SK-N-SH treated with all-trans-retinoic acid at 6 μM for 48 hours (cell line): ENCODE measurements around the gene EXOSC9.

Experiments
- ATAC-seq: fragments of 200-7000 bp; cut with Tn5 transposase; 3 replicates; pipeline ENCODE4 v1.9.1; 2020; ENCODE audit warnings: mild to moderate bottlenecking, moderate library complexity
- ARNTL ChIP-seq: fragments of 450-650 bp; formaldehyde crosslinking; IDR thresholded peaks from 2 replicates; pipeline ENCODE4 v1.5.0; 2020; ENCODE audit warnings: low read depth, mild to moderate bottlenecking, moderate library complexity, borderline replicate concordance
- BACH2 ChIP-seq: fragments of 250-450 bp; sonication (Bioruptor Pico); IDR thresholded peaks from 2 replicates; pipeline ENCODE4 v1.9.0; 2021; ENCODE audit warnings: mild to moderate bottlenecking, borderline replicate concordance
- CSDC2 ChIP-seq: fragments of 250-450 bp; sonication (Bioruptor Pico); IDR thresholded peaks from 2 replicates; pipeline ENCODE4 v1.5.0; 2020; ENCODE audit warnings: mild to moderate bottlenecking, moderate library complexity
- ESRRG ChIP-seq: fragments of 250-450 bp; sonication (Bioruptor Pico); IDR thresholded peaks from 2 replicates; pipeline ENCODE4 v1.6.1; 2021; ENCODE audit warnings: mild to moderate bottlenecking
- GLIS3 ChIP-seq: fragments of 250-450 bp; sonication (Bioruptor Pico); IDR thresholded peaks from 2 replicates; pipeline ENCODE4 v1.5.0; 2020; ENCODE audit warnings: mild to moderate bottlenecking, moderate library complexity
- ISL1 ChIP-seq: fragments of 250-450 bp; sonication (Bioruptor Pico); IDR thresholded peaks from 2 replicates; pipeline ENCODE4 v2.1.2; 2022; ENCODE audit warnings: mild to moderate bottlenecking, moderate library complexity
- OSR1 ChIP-seq: fragments of 250-450 bp; sonication (Bioruptor Pico); IDR thresholded peaks from 2 replicates; pipeline ENCODE4 v1.8.0; 2022; ENCODE audit warnings: moderate library complexity, mild to moderate bottlenecking, inconsistent platforms
- PPARA ChIP-seq: fragments of 250-450 bp; sonication (Bioruptor Pico); IDR thresholded peaks from 2 replicates; pipeline ENCODE4 v1.5.0; 2020; ENCODE audit warnings: mild to moderate bottlenecking, borderline replicate concordance
- RARB ChIP-seq: fragments of 250-450 bp; sonication (Bioruptor Pico); IDR thresholded peaks from 2 replicates; pipeline ENCODE4 v1.8.0; 2021; ENCODE audit warnings: mild to moderate bottlenecking, moderate library complexity
- SNAI2 ChIP-seq: fragments of 250-450 bp; sonication (Bioruptor Pico); IDR thresholded peaks from 2 replicates; pipeline ENCODE4 v1.5.0; 2020; ENCODE audit warnings: mild to moderate bottlenecking, moderate library complexity
- TCF4 ChIP-seq: fragments of 250-450 bp; sonication (Bioruptor Pico); IDR thresholded peaks from 2 replicates; pipeline ENCODE4 v1.8.0; 2021; ENCODE audit warnings: mild to moderate bottlenecking, moderate library complexity, borderline replicate concordance
- TOX ChIP-seq: fragments of 250-450 bp; sonication (Bioruptor Pico); IDR thresholded peaks from 2 replicates; pipeline ENCODE4 v1.8.0; 2021; ENCODE audit warnings: mild to moderate bottlenecking, moderate library complexity, borderline replicate concordance
- ZC3H10 ChIP-seq: fragments of 250-450 bp; sonication (Bioruptor Pico); IDR thresholded peaks from 2 replicates; pipeline ENCODE4 v1.5.1; 2021; ENCODE audit warnings: mild to moderate bottlenecking, moderate library complexity
- ZFP3 ChIP-seq: fragments of 250-450 bp; sonication (Bioruptor Pico); IDR thresholded peaks from 2 replicates; pipeline ENCODE4 v1.5.0; 2020; ENCODE audit warnings: mild to moderate bottlenecking, moderate library complexity
- ZFP30 ChIP-seq: fragments of 450-650 bp; formaldehyde crosslinking; IDR thresholded peaks from 2 replicates; pipeline ENCODE4 v1.5.0; 2022; ENCODE audit warnings: mild to moderate bottlenecking, moderate library complexity
- ZNF565 ChIP-seq: fragments of 450-650 bp; formaldehyde crosslinking; conservative IDR thresholded peaks from 2 replicates; pipeline ENCODE4 v1.5.0; 2020; ENCODE audit warnings: low read depth, mild to moderate bottlenecking, moderate library complexity
- ZNF70 ChIP-seq: fragments of 450-650 bp; formaldehyde crosslinking; IDR thresholded peaks from 2 replicates; pipeline ENCODE4 v1.5.0; 2020; ENCODE audit warnings: mild to moderate bottlenecking, moderate library complexity
- ZNF8 ChIP-seq: fragments of 450-650 bp; formaldehyde crosslinking; IDR thresholded peaks from 2 replicates; pipeline ENCODE4 v1.5.0; 2020; ENCODE audit warnings: mild to moderate bottlenecking, moderate library complexity
- TF ChIP-seq, protein P1 (sequence below): fragments of 250-450 bp; sonication (Bioruptor Pico); IDR thresholded peaks from 2 replicates; pipeline ENCODE4 v1.5.1; 2020; ENCODE audit warnings: low read depth, mild to moderate bottlenecking, moderate library complexity
- TF ChIP-seq, protein P2 (sequence below): fragments of 250-450 bp; sonication (Bioruptor Pico); IDR thresholded peaks from 2 replicates; pipeline ENCODE4 v1.5.1; 2021; ENCODE audit warnings: mild to moderate bottlenecking, moderate library complexity
- TF ChIP-seq, protein P3 (sequence below): fragments of 250-450 bp; sonication (Bioruptor Pico); IDR thresholded peaks from 2 replicates; pipeline ENCODE4 v1.8.0; 2020; ENCODE audit warnings: mild to moderate bottlenecking, moderate library complexity, borderline replicate concordance
- TF ChIP-seq, protein P4 (sequence below): fragments of 250-450 bp; sonication (Bioruptor Pico); IDR thresholded peaks from 2 replicates; pipeline ENCODE4 v1.8.0; 2021; ENCODE audit warnings: low read depth, mild to moderate bottlenecking, moderate library complexity, borderline replicate concordance

Gene EXOSC9

DNA sequence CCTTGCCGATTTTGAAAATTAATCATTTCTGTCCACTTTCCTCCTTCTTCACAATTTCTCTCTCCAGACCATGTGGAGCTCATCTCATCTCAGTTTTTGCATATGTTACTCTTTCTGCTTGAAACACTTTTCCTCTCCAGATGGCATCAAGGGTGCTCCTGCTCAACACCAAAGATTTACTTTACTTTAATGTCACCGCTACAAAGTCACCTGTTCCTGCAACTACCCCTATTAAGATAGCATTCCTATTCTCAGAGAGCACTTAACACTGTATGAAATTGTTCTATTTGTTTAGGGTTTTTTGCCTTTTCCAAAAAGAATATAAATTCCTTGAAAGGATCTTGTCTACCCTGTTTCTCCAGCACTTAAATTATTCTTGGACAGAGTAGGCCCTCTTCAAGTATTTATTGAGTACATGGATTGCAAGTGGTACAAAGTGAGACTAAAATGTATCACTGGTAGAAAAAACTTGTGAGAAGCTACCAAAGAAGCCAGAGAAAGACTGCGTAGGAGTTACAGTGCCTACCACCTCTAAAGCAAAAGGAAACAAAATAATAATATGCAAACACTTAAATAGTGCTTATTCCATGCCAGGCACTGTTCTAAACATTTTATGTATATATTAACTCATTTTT lies 1.1 kb upstream of the EXOSC9 start:
- no peak for ATAC-seq
- TF ChIP-seq ZC3H10 (CRISPR knock-in tag) (no peak), ZNF8 (no peak), GLIS3 (CRISPR knock-in tag) (no peak), ZFP30 (CRISPR knock-in tag) (no peak), RARB (CRISPR knock-in tag) (no peak), BACH2 (CRISPR knock-in tag) (no peak), ARNTL (CRISPR knock-in tag) (no peak), ZFP3 (CRISPR knock-in tag) (no peak), TOX (CRISPR knock-in tag) (no peak), ESRRG (no peak), PPARA (no peak), CSDC2 (CRISPR knock-in tag) (no peak), ZNF565 (no peak), SNAI2 (CRISPR knock-in tag) (no peak), OSR1 (CRISPR knock-in tag) (no peak)
- TF ChIP-seq, protein P1, sequence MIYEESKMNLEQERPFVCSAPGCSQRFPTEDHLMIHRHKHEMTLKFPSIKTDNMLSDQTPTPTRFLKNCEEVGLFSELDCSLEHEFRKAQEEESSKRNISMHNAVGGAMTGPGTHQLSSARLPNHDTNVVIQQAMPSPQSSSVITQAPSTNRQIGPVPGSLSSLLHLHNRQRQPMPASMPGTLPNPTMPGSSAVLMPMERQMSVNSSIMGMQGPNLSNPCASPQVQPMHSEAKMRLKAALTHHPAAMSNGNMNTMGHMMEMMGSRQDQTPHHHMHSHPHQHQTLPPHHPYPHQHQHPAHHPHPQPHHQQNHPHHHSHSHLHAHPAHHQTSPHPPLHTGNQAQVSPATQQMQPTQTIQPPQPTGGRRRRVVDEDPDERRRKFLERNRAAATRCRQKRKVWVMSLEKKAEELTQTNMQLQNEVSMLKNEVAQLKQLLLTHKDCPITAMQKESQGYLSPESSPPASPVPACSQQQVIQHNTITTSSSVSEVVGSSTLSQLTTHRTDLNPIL (CRISPR knock-in tag): no peak
- TF ChIP-seq, protein P2, sequence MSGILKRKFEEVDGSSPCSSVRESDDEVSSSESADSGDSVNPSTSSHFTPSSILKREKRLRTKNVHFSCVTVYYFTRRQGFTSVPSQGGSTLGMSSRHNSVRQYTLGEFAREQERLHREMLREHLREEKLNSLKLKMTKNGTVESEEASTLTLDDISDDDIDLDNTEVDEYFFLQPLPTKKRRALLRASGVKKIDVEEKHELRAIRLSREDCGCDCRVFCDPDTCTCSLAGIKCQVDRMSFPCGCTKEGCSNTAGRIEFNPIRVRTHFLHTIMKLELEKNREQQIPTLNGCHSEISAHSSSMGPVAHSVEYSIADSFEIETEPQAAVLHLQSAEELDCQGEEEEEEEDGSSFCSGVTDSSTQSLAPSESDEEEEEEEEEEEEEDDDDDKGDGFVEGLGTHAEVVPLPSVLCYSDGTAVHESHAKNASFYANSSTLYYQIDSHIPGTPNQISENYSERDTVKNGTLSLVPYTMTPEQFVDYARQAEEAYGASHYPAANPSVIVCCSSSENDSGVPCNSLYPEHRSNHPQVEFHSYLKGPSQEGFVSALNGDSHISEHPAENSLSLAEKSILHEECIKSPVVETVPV: no peak
- TF ChIP-seq, protein P3, sequence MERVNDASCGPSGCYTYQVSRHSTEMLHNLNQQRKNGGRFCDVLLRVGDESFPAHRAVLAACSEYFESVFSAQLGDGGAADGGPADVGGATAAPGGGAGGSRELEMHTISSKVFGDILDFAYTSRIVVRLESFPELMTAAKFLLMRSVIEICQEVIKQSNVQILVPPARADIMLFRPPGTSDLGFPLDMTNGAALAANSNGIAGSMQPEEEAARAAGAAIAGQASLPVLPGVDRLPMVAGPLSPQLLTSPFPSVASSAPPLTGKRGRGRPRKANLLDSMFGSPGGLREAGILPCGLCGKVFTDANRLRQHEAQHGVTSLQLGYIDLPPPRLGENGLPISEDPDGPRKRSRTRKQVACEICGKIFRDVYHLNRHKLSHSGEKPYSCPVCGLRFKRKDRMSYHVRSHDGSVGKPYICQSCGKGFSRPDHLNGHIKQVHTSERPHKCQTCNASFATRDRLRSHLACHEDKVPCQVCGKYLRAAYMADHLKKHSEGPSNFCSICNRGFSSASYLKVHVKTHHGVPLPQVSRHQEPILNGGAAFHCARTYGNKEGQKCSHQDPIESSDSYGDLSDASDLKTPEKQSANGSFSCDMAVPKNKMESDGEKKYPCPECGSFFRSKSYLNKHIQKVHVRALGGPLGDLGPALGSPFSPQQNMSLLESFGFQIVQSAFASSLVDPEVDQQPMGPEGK: no peak
- TF ChIP-seq, protein P4, sequence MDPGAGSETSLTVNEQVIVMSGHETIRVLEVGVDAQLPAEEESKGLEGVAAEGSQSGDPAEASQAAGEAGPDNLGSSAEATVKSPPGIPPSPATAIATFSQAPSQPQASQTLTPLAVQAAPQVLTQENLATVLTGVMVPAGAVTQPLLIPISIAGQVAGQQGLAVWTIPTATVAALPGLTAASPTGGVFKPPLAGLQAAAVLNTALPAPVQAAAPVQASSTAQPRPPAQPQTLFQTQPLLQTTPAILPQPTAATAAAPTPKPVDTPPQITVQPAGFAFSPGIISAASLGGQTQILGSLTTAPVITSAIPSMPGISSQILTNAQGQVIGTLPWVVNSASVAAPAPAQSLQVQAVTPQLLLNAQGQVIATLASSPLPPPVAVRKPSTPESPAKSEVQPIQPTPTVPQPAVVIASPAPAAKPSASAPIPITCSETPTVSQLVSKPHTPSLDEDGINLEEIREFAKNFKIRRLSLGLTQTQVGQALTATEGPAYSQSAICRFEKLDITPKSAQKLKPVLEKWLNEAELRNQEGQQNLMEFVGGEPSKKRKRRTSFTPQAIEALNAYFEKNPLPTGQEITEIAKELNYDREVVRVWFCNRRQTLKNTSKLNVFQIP (CRISPR knock-in tag): no peak
- TF ChIP-seq, all 23 proteins: peak for 0

DNA sequence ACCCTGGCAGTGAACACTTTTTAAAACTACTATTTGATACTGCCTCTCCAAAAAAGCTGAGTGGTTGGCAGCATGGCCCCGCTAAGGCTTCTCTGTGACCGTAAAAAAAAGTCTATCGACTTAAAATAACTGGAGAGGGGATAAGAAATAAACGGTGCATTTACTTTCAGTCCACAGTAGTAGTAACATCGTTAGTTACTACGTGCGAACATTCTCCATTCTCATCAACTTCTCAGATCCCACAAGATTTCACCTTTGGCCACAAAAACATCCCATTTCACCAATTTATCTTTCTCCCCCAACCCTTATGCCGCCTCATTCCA lies 524 bp upstream of the EXOSC9 start:
- ATAC-seq: peak; percentile 22
- TF ChIP-seq ZNF70 (no peak), ZNF565 (no peak), BACH2 (CRISPR knock-in tag) (no peak), RARB (CRISPR knock-in tag) (no peak), ZC3H10 (CRISPR knock-in tag) (no peak)
- TF ChIP-seq, protein P2: 0 out of 2 replicates have a peak, but pooled peaks have one; percentile 47
- TF ChIP-seq, protein P1 (CRISPR knock-in tag): no peak

DNA sequence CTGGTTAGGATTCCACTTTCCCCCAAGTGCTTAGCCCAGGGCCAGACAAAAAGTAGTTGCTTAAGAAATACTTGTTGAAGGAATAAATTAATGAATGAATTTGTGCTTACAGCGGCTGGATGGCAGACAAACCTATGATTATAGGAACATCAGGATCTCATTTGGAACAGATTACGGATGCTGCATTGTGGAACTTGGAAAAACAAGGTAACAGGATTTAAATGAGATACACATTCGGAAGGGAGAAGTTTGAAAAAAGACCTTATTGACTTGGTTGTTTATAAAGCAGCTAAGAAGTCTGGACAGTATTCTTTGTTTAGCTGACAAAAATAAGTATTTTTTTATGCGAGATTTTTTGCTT lies 572 bp downstream of the EXOSC9 start:
- ATAC-seq: no peak
- TF ChIP-seq TCF4 (CRISPR knock-in tag): no peak
- TF ChIP-seq, protein P2: no peak
- TF ChIP-seq, protein P1 (CRISPR knock-in tag): no peak
- no peak for TF ChIP-seq ISL1 (CRISPR knock-in tag)
- TF ChIP-seq ZC3H10 (CRISPR knock-in tag): no peak
